Neuronal stem cell (in vitro differentiated cells): ENCODE data around the gene POLD4.

Experiments used
- DNase-seq: peaks from one replicate; pipeline ENCODE4 v3.0.0-alpha.2; 2013; ENCODE audit warnings: low spot score
- H2AFZ ChIP-seq: one replicate; pipeline ENCODE4 v1.6.1; 2013; ENCODE audit warnings: mild to moderate bottlenecking, low read length, inconsistent platforms
- H2AK5ac ChIP-seq: 2 replicates; pipeline ENCODE4 v1.6.1; 2013; ENCODE audit warnings: low read depth, mild to moderate bottlenecking, inconsistent platforms, low read length, moderate library complexity, mixed read lengths
- H2BK120ac ChIP-seq: 2 replicates; pipeline ENCODE4 v1.6.1; 2013; ENCODE audit warnings: low read depth, mild to moderate bottlenecking, inconsistent platforms, low read length, moderate library complexity, mixed read lengths
- H2BK12ac ChIP-seq: one replicate; pipeline ENCODE4 v1.6.1; 2013; ENCODE audit warnings: low read length, inconsistent platforms
- H2BK15ac ChIP-seq: 2 replicates; pipeline ENCODE4 v1.6.1; 2013; ENCODE audit warnings: mild to moderate bottlenecking, low read length, inconsistent platforms, mixed read lengths
- H2BK5ac ChIP-seq: one replicate; pipeline ENCODE4 v1.6.1; 2013; ENCODE audit warnings: inconsistent platforms, mild to moderate bottlenecking, low read length, moderate library complexity
- H3K14ac ChIP-seq: one replicate; pipeline ENCODE4 v1.6.1; 2013; ENCODE audit warnings: low read length, inconsistent platforms
- H3K18ac ChIP-seq: 2 replicates; pipeline ENCODE4 v1.6.1; 2013; ENCODE audit warnings: low read length, inconsistent platforms
- H3K23ac ChIP-seq: 2 replicates; pipeline ENCODE4 v1.6.1; 2013; ENCODE audit warnings: low read depth, mild to moderate bottlenecking, mixed read lengths, low read length, inconsistent platforms; ENCODE audit not compliant: poor library complexity
- H3K27ac ChIP-seq: replicated peaks from 3 replicates; pipeline ENCODE4 v1.5.1; 2013; ENCODE audit warnings: low read length, inconsistent platforms
- H3K27me3 ChIP-seq, 3 experiments: 2 replicates each; pipeline ENCODE4 v1.6.1; 2013; ENCODE audit warnings: low read length in 3 of 3, mild to moderate bottlenecking in 2 of 3, inconsistent platforms in 1 of 3, low read depth in 1 of 3, mixed read lengths in 1 of 3, moderate library complexity in 1 of 3; ENCODE audit not compliant: control insufficient read depth in 3 of 3, insufficient read depth in 3 of 3
- H3K36me3 ChIP-seq, 2 donors: replicated peaks in 1 of 2; 2 replicates each; pipeline ENCODE4 v1.6.1; 2013; ENCODE audit warnings: low read length in 2 of 2; ENCODE audit not compliant: control insufficient read depth in 2 of 2, insufficient read depth in 2 of 2
- H3K4ac ChIP-seq: 2 replicates; pipeline ENCODE4 v1.6.1; 2013; ENCODE audit warnings: inconsistent platforms, mild to moderate bottlenecking, low read length, moderate library complexity
- H3K4me1 ChIP-seq, 2 donors: 1 replicate in 1 of 2; 2 replicates in 1 of 2; pipeline ENCODE4 v1.6.1; 2013; ENCODE audit warnings: low read length in 2 of 2, low read depth in 1 of 2; ENCODE audit not compliant: control insufficient read depth in 2 of 2, insufficient read depth in 1 of 2
- H3K4me2 ChIP-seq: one replicate; pipeline ENCODE4 v1.6.1; 2013; ENCODE audit warnings: mild to moderate bottlenecking, low read length, inconsistent platforms; ENCODE audit not compliant: insufficient read depth, poor library complexity, severe bottlenecking
- H3K4me3 ChIP-seq, 2 donors: 2 replicates each; pipeline ENCODE4 v1.5.1; 2013; ENCODE audit warnings: low read length in 2 of 2, mild to moderate bottlenecking in 2 of 2, inconsistent platforms in 1 of 2, moderate library complexity in 1 of 2
- H3K79me1 ChIP-seq: one replicate; pipeline ENCODE4 v1.6.1; 2013; ENCODE audit warnings: low read depth, mild to moderate bottlenecking, inconsistent platforms, low read length, moderate library complexity
- H3K9ac ChIP-seq: one replicate; pipeline ENCODE4 v1.6.1; 2013; ENCODE audit warnings: mild to moderate bottlenecking, low read depth, low read length, inconsistent platforms; ENCODE audit not compliant: poor library complexity
- H3K9me3 ChIP-seq, 2 donors: replicated peaks in 1 of 2; 2 replicates each; pipeline versions ENCODE3 to v1.6.1; 2013; ENCODE audit warnings: low read length in 2 of 2, mild to moderate bottlenecking in 2 of 2, inconsistent platforms in 1 of 2, low read depth in 1 of 2, mixed read lengths in 1 of 2, moderate library complexity in 1 of 2; ENCODE audit not compliant: control insufficient read depth in 2 of 2, insufficient read depth in 1 of 2
- H4K8ac ChIP-seq: one replicate; pipeline ENCODE4 v1.6.1; 2013; ENCODE audit warnings: low read depth, mild to moderate bottlenecking, inconsistent platforms, low read length, moderate library complexity
- H4K91ac ChIP-seq: one replicate; pipeline ENCODE4 v1.6.1; 2013; ENCODE audit warnings: low read length, low read depth, mild to moderate bottlenecking, inconsistent platforms; ENCODE audit not compliant: poor library complexity
- WGBS, 2 donors: extraction: QIAGEN DNeasy Blood & Tissue Kit; methylation state at CpG; one replicate each; pipeline ENCODE4 v1.1.7; 2013; ENCODE audit warnings: missing lambda C conversion rate in 2 of 2, mixed read lengths in 1 of 2; ENCODE audit not compliant: insufficient read length in 2 of 2, insufficient replicate concordance in 1 of 2; ENCODE audit errors: extremely low coverage in 2 of 2; 5-methylcytosine and 5-hydroxymethylcytosine counted together

The POLD4 gene

GRCh38 chr11:67382276-67383136 lies 29.2 kb upstream of the POLD4 start:
- H2BK15ac ChIP-seq: no peak overlapping the region
- H3K27ac ChIP-seq: no peak overlapping the region
- no CpG with 5 or more reads among the region's 16 CpGs for WGBS, 2 donors
- peak overlapping the region; percentile 47 for H2AFZ ChIP-seq
- H2BK12ac ChIP-seq: no peak overlapping the region
- no peak overlapping the region for H2AK5ac ChIP-seq
- no peak overlapping the region for H3K23ac ChIP-seq
- H3K4ac ChIP-seq: no peak overlapping the region
- H3K27me3 ChIP-seq: peaks cover 0 to 1% (median 0%) of the 10 kb centered on the region in 3 experiments
- H3K4me2 ChIP-seq: no peak overlapping the region
- no peaks in the 10 kb centered on the region for H3K9me3 ChIP-seq
- H3K79me1 ChIP-seq: no peaks in the 10 kb centered on the region
- H3K14ac ChIP-seq: no peak overlapping the region
- peaks cover 3 to 10% of the 10 kb centered on the region in 2 donors for H3K4me1 ChIP-seq
- H3K36me3 ChIP-seq: no peaks in the 10 kb centered on the region
- H3K9ac ChIP-seq: peak overlapping the region; percentile 67
- no peak overlapping the region for H4K91ac ChIP-seq
- H3K18ac ChIP-seq: no peak overlapping the region
- no peak overlapping the region for H4K8ac ChIP-seq
- peak; percentile 75 for DNase-seq
- H2BK120ac ChIP-seq: no peak overlapping the region
- H2BK5ac ChIP-seq: no peak overlapping the region
- no peak overlapping the region for H3K4me3 ChIP-seq

GRCh38 chr11:67381244-67381972 lies 28.1 kb upstream of the POLD4 start:
- H4K8ac ChIP-seq: no peak overlapping the region
- H3K4me2 ChIP-seq: no peak overlapping the region
- H3K18ac ChIP-seq: peak overlapping the region; percentile 9
- H3K36me3 ChIP-seq: no peaks in the 10 kb centered on the region
- no peak for DNase-seq
- H2BK120ac ChIP-seq: no peak overlapping the region
- H3K27ac ChIP-seq: no peak overlapping the region
- H3K79me1 ChIP-seq: no peaks in the 10 kb centered on the region
- H3K23ac ChIP-seq: no peak overlapping the region
- WGBS, 2 donors: no CpG with 5 or more reads among the region's 13 CpGs
- H2AFZ ChIP-seq: no peak overlapping the region
- no peaks in the 10 kb centered on the region for H3K9me3 ChIP-seq
- H2BK12ac ChIP-seq: no peak overlapping the region
- no peak overlapping the region for H4K91ac ChIP-seq
- peak overlapping the region; percentile 60 for H2AK5ac ChIP-seq
- H3K9ac ChIP-seq: no peak overlapping the region
- H3K4me3 ChIP-seq: no peak overlapping the region
- H3K14ac ChIP-seq: no peak overlapping the region
- no peak overlapping the region for H2BK15ac ChIP-seq
- H3K4me1 ChIP-seq: peaks cover 5 to 12% of the 10 kb centered on the region in 2 donors
- H3K27me3 ChIP-seq: peaks cover 0 to 6% (median 0%) of the 10 kb centered on the region in 3 experiments
- no peak overlapping the region for H3K4ac ChIP-seq
- peak overlapping the region; percentile 3 for H2BK5ac ChIP-seq

- Histone ChIP-seq H3K4me1 (peaks cover 24 to 27% of the 10 kb centered on the region in 2 donors), H3K9me3 (no peaks in the 10 kb centered on the region), H3K14ac (peak overlapping the region; percentile 63), H3K4ac (no peak overlapping the region), H3K18ac (peak overlapping the region; percentile 48), H3K9ac (no peak overlapping the region), H2AFZ (no peak overlapping the region), H3K27me3 (peaks cover 0 to 6% (median 0%) of the 10 kb centered on the region in 3 experiments), H2BK120ac (no peak overlapping the region), H2AK5ac (peak overlapping the region; percentile 89), H2BK15ac (peak overlapping the region; percentile 78), H3K79me1 (no peaks in the 10 kb centered on the region), H2BK5ac (peak overlapping the region; percentile 66), H4K8ac (peak overlapping the region; percentile 65), H2BK12ac (peak overlapping the region; percentile 93), H4K91ac (no peak overlapping the region), H3K27ac (no peak overlapping the region), H3K4me3 (no peak overlapping the region), H3K4me2 (no peak overlapping the region), H3K23ac (peak overlapping the region; percentile 89), H3K36me3 (no peaks in the 10 kb centered on the region)
- no peak for DNase-seq
- no CpG with 5 or more reads among the region's 23 CpGs for WGBS, 2 donors
Measured at GRCh38 chr11:67379061-67380058, 26.0 kb upstream of the POLD4 start.
